ENCODE results near the gene TTC24.
"Not testable (repeated sequence)": the region's sequence is repeated elsewhere in the genome, so short reads cannot be mapped to it uniquely, and the experiment has no call there.

Gene TTC24

DNA sequence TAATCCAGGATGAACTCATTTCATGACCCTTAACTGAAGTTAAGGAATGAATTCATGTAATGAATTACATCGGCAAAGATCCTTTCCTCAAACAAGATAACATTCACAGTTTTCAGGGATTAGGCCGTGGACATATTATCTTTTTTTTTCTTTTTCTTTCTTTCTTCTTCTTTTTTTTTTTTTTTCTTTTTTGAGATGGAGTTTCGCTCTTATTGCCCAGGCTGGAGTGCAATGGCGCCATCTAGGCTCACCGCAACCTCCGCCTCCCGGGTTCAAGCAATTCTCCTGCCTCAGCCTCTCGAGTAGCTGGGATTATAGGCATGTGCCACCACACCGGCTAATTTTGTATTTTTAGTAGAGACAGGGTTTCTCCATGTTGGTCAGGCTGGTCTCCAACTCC, 51.6 kb downstream of the TTC24 start:
- peaks cover 80% of the 10 kb centered on the region for H3K27me3 Mint-ChIP-seq
- H3K4me3 Mint-ChIP-seq = not testable (repeated sequence)

DNA sequence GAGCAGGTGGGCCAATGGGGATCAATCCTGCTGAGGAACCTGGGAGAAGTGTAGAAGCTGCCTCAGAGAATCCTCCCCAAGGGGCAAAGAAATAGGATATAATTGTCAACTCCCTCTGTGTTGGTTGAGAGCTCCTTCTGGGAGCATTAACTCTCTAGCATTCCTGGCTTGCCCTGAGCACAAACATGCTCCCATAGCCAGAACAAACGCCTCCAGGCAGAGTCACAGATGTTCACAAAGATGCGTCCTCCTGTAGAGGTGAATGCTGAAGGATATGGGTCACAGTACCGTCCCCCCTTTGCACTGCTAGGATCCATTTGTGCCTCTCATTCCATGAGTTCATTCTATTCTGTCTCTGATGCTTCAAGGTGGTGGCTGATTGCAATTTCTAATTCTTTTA, 52.8 kb downstream of the TTC24 start:
- Mint-ChIP-seq H3K27ac (no peak overlapping the region), H3K36me3 (no peaks in the 10 kb centered on the region), H3K27me3 (peaks cover 87% of the 10 kb centered on the region), H3K4me3 (no peak overlapping the region), H3K9me3 (no peaks in the 10 kb centered on the region), H3K4me1 (no peaks in the 10 kb centered on the region)
- DNase-seq = no peak
- CTCF ChIA-PET = interaction anchor here (1.3 to 11.6 kb wide), 2 partner anchors 26 to 46 kb away, joined by 4 to 264 read pairs; no protein-coding TSS in a partner anchor

More for the DNA sequence above, 51.6 kb downstream of the TTC24 start:
- CTCF ChIA-PET = interaction anchor here (0.6 to 11.6 kb wide), 6 partner anchors 12 to 258 kb away, joined by 3 to 264 read pairs (median 4); partner anchors contain the start of gene HAPLN2
- H3K9me3 Mint-ChIP-seq, H3K27ac Mint-ChIP-seq, DNase-seq, H3K4me1 Mint-ChIP-seq, H3K36me3 Mint-ChIP-seq: not testable (repeated sequence)

Data from activated naive CD4-positive, alpha-beta T cell treated with anti-CD3 and anti-CD28 coated beads, Interleukin-2, amount 10 ng/mL, durations not matched to agents 7 days and 5 days (primary cell).